ENCODE measurements around the gene CD70.
"Not testable (repeated sequence)": the region's sequence is repeated elsewhere in the genome, so short reads cannot be mapped to it uniquely, and the experiment has no call there.

Gene CD70

GRCh38 chr19:6590827-6591319, at the start of gene CD70:
Gene CD70, minus strand, starts transcription at chr19:6591150. Its CDS starts 148 bp downstream, at chr19:6591002.
- no peak for DNase-seq

GRCh38 chr19:6640333-6640732, 49.4 kb upstream of the CD70 start:
- not testable (repeated sequence) for DNase-seq

GRCh38 chr19:6639439-6639838, 48.5 kb upstream of the CD70 start:
- DNase-seq, result no peak

- DNase-seq, result not testable (repeated sequence)
Observed at GRCh38 chr19:6633456-6633813, 42.5 kb upstream of the CD70 start.

GRCh38 chr19:6632747-6633455, 42.0 kb upstream of the CD70 start:
- peak in 1 of 2 experiments; percentile 20 for DNase-seq

GRCh38 chr19:6632002-6632621, 41.2 kb upstream of the CD70 start:
- peak; percentile 38 to 62 for DNase-seq

GRCh38 chr19:6626764-6627163, 35.8 kb upstream of the CD70 start:
- no peak for DNase-seq

GRCh38 chr19:6617374-6617773, 26.4 kb upstream of the CD70 start:
- DNase-seq, result no peak

- no peak for DNase-seq
Observed at GRCh38 chr19:6616011-6616410, 25.1 kb upstream of the CD70 start.

GRCh38 chr19:6613711-6614110, 22.8 kb upstream of the CD70 start:
- DNase-seq, result no peak

- no peak for DNase-seq
Observed at GRCh38 chr19:6610934-6611852, 20.2 kb upstream of the CD70 start.

- no peak for DNase-seq
Observed at GRCh38 chr19:6608940-6609339, 18.0 kb upstream of the CD70 start.

- not testable (repeated sequence) for DNase-seq
Observed at GRCh38 chr19:6608146-6608545, 17.2 kb upstream of the CD70 start.

GRCh38 chr19:6606276-6607070, 15.5 kb upstream of the CD70 start:
- not testable (repeated sequence) for DNase-seq

- no peak for DNase-seq
Observed at GRCh38 chr19:6604906-6605305, 14.0 kb upstream of the CD70 start.

- no peak for DNase-seq
Observed at GRCh38 chr19:6602729-6603114, 11.8 kb upstream of the CD70 start.

- not testable (repeated sequence) for DNase-seq
Observed at GRCh38 chr19:6601537-6602052, 10.6 kb upstream of the CD70 start.

GRCh38 chr19:6600951-6601536, 10.1 kb upstream of the CD70 start:
- not testable (repeated sequence) for DNase-seq

GRCh38 chr19:6599866-6600454, 9.0 kb upstream of the CD70 start:
- DNase-seq, result no peak

- not testable (repeated sequence) for DNase-seq
Observed at GRCh38 chr19:6598254-6598892, 7.4 kb upstream of the CD70 start.
